MM.1S (cell line): ENCODE results near the gene POLR2J.
"Not testable (repeated sequence)": the region's sequence is repeated elsewhere in the genome, so short reads cannot be mapped to it uniquely, and the experiment has no call there.

Experiments used
- CTCF ChIP-seq: fragments of 300-600 bp; sonication (generic); IDR thresholded peaks from 2 replicates; pipeline ENCODE4 v1.5.1; 2016; ENCODE audit warnings: antibody characterized with exemption, low read length, mixed read lengths
- EZH2 ChIP-seq: fragments of 300-600 bp; sonication (generic); optimal IDR thresholded peaks from 2 replicates; pipeline ENCODE3; 2017; ENCODE audit warnings: low read depth, mild to moderate bottlenecking, antibody characterized with exemption, low read length, mixed read lengths

- TF ChIP-seq CTCF, EZH2: not testable (repeated sequence)
These were observed 38.2 kb upstream of the POLR2J start for GRCh38 chr7:102516951-102517350.
